Keratinocyte (primary cell): Measurements from ENCODE around the gene TRIM10. TPM values are rescaled to one million over a fixed set of nuclear protein-coding genes. Genes with fewer than 3 reads are reported as not detected.

Experiments used
- DNase-seq: peaks from one replicate; pipeline ENCODE4 v3.0.0-alpha.2; 2011; ENCODE audit warnings: low read depth, missing footprints, low spot score
- FAIRE-seq: peaks from 2 replicates; lab custom pipeline; 2011; peaks lifted over from hg19 to GRCh38; lab: Jason Lieb, UNC
- H2AFZ ChIP-seq: 2 replicates; pipeline ENCODE4 v1.6.0; 2012; ENCODE audit warnings: low read length, control low read depth, inconsistent platforms; ENCODE audit not compliant: control insufficient read depth
- H3K27ac ChIP-seq: 2 replicates; pipeline ENCODE4 v1.5.1; 2011; ENCODE audit warnings: low read length; ENCODE audit not compliant: control insufficient read depth, insufficient read depth
- H3K27me3 ChIP-seq: 3 replicates; pipeline ENCODE4 v1.6.0; 2011; ENCODE audit warnings: low read length; ENCODE audit not compliant: control insufficient read depth, insufficient read depth; ENCODE audit errors: extremely low read depth
- H3K36me3 ChIP-seq, 2 experiments: 2 replicates in 1 of 2; 3 replicates in 1 of 2; pipeline ENCODE4 v1.5.1; 2011; ENCODE audit warnings: low read length in 2 of 2, mild to moderate bottlenecking in 1 of 2; ENCODE audit not compliant: control insufficient read depth in 2 of 2, insufficient read depth in 2 of 2; ENCODE audit errors: extremely low read depth in 1 of 2
- H3K4me1 ChIP-seq: 3 replicates; pipeline ENCODE4 v1.5.1; 2011; ENCODE audit warnings: low read length; ENCODE audit not compliant: control insufficient read depth, insufficient read depth; ENCODE audit errors: extremely low read depth
- H3K4me2 ChIP-seq: 3 replicates; pipeline ENCODE4 v1.6.0; 2011; ENCODE audit warnings: low read depth, low read length; ENCODE audit not compliant: control insufficient read depth, insufficient read depth; ENCODE audit errors: extremely low read depth
- H3K4me3 ChIP-seq, 3 experiments: fragments of 200-600 bp in 1 of 3; sonication (generic) in 1 of 3; 2 replicates in 2 of 3; 3 replicates in 1 of 3; pipeline ENCODE4 v1.5.1; 2011 to 2016; ENCODE audit warnings: low read length in 3 of 3, mild to moderate bottlenecking in 3 of 3, control low read depth in 2 of 3, inconsistent platforms in 1 of 3, low read depth in 1 of 3, mixed read lengths in 1 of 3, mixed run types in 1 of 3, moderate library complexity in 1 of 3; ENCODE audit not compliant: control insufficient read depth in 2 of 3, insufficient read depth in 2 of 3; ENCODE audit errors: extremely low read depth in 1 of 3
- H3K79me2 ChIP-seq: 2 replicates; pipeline ENCODE4 v1.6.0; 2012; ENCODE audit warnings: low read length; ENCODE audit not compliant: control insufficient read depth, insufficient read depth
- H3K9ac ChIP-seq: 3 replicates; pipeline ENCODE4 v1.6.0; 2011; ENCODE audit warnings: low read length; ENCODE audit not compliant: control insufficient read depth, insufficient read depth; ENCODE audit errors: extremely low read depth
- H3K9me1 ChIP-seq: 3 replicates; pipeline ENCODE4 v1.6.0; 2011; ENCODE audit warnings: low read length; ENCODE audit not compliant: control insufficient read depth, insufficient read depth; ENCODE audit errors: extremely low read depth
- H3K9me3 ChIP-seq: 2 replicates; pipeline ENCODE4 v1.5.1; 2012; ENCODE audit warnings: low read depth, low read length; ENCODE audit not compliant: control insufficient read depth
- H4K20me1 ChIP-seq: 3 replicates; pipeline ENCODE4 v1.6.0; 2011; ENCODE audit warnings: low read length; ENCODE audit not compliant: control insufficient read depth, insufficient read depth; ENCODE audit errors: extremely low read depth
- EZH2 ChIP-seq: IDR thresholded peaks from one replicate; pipeline ENCODE4 v1.6.1; 2012; ENCODE audit warnings: inconsistent platforms, mild to moderate bottlenecking, low read length, moderate library complexity
- dilution Hi-C: fragments of 300-500 bp; cut with MboI; formaldehyde crosslinking; loops from one replicate; pipeline ENCODE4 v1.7.0; 2020; ENCODE audit warnings: low sequenced_read_pairs; ENCODE audit not compliant: extremely low pct_ligation_motif_present
- polyA plus RNA-seq, 5 experiments: library from polyadenylated mRNA; depleted of rRNA in 3 of 5; stranded (reverse) in 3 of 5; stranded (forward) in 1 of 5; unstranded in 1 of 5; fragments of >200 nt; gene quantifications; 1 replicate in 1 of 5; 2 replicates in 3 of 5; 3 replicates in 1 of 5; pipeline versions ENCODE4 v1.2.1 to v1.2.3, GENCODE V29; 2011 to 2012; ENCODE audit warnings: missing spikeins in 2 of 5, low read depth in 1 of 5, low replicate concordance in 1 of 5
- TF ChIP-seq, protein P1 (sequence below), 3 experiments: IDR thresholded peaks in 1 of 3; conservative IDR thresholded peaks in 1 of 3; optimal IDR thresholded peaks in 1 of 3; 2 replicates in 2 of 3; 3 replicates in 1 of 3; pipeline versions ENCODE3 to v1.5.1; 2011; ENCODE audit warnings: low read length in 3 of 3, mild to moderate bottlenecking in 3 of 3, moderate library complexity in 2 of 3, control low read depth in 1 of 3, inconsistent platforms in 1 of 3; ENCODE audit not compliant: insufficient read depth in 2 of 3; ENCODE audit errors: extremely low read depth in 1 of 3

Gene TRIM10
- polyA plus RNA-seq, 1 donor (not counting 4 experiments of a cell fraction or from before 2014, with no cell fraction given), result not detected

DNA sequence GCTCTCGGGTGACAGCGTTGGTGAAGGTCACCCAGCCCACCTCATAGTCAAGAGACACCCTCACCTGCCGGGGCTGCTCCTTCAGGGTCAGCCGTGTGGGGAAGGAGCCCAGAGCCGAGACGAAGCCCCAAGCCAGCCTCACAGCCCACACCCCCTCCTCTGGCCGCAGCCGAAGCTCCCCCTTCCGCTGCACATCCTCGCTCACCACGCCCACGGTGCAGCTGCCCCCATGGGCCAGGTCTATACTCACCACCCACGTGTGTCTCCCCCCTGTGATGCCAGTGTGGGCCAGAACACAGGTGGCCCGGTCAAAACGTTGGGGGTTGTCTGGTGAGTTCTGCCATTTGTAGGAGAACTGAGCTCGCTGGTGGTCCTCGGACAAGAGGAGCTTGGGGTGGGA is 7.0 kb downstream of the TRIM10 start:
- Histone ChIP-seq H3K9me1 (no peaks in the 10 kb centered on the region), H3K4me2 (no peak overlapping the region), H3K27me3 (peaks cover 9% of the 10 kb centered on the region), H3K36me3 (no peaks in the 10 kb centered on the region), H3K27ac (no peak overlapping the region), H2AFZ (no peak overlapping the region), H3K9me3 (no peaks in the 10 kb centered on the region), H4K20me1 (no peaks in the 10 kb centered on the region), H3K4me1 (peaks cover 26% of the 10 kb centered on the region), H3K4me3 (no peak overlapping the region), H3K9ac (no peak overlapping the region), H3K79me2 (no peaks in the 10 kb centered on the region)
- DNase-seq (no peak), FAIRE-seq (no peak)
- TF ChIP-seq, protein P1, sequence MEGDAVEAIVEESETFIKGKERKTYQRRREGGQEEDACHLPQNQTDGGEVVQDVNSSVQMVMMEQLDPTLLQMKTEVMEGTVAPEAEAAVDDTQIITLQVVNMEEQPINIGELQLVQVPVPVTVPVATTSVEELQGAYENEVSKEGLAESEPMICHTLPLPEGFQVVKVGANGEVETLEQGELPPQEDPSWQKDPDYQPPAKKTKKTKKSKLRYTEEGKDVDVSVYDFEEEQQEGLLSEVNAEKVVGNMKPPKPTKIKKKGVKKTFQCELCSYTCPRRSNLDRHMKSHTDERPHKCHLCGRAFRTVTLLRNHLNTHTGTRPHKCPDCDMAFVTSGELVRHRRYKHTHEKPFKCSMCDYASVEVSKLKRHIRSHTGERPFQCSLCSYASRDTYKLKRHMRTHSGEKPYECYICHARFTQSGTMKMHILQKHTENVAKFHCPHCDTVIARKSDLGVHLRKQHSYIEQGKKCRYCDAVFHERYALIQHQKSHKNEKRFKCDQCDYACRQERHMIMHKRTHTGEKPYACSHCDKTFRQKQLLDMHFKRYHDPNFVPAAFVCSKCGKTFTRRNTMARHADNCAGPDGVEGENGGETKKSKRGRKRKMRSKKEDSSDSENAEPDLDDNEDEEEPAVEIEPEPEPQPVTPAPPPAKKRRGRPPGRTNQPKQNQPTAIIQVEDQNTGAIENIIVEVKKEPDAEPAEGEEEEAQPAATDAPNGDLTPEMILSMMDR (optimal IDR thresholded peaks at IDR 0.05 in 1 of 3, IDR thresholded peaks at IDR 0.05 in 1 of 3, conservative IDR thresholded peaks at IDR 0.05 in 1 of 3; ENCODE audit: extremely low read depth in 1 of 3, insufficient read depth in 2 of 3, low read length in 3 of 3), result no peak
- TF ChIP-seq EZH2, result no peak
- dilution Hi-C loops, result no loop called here

DNA sequence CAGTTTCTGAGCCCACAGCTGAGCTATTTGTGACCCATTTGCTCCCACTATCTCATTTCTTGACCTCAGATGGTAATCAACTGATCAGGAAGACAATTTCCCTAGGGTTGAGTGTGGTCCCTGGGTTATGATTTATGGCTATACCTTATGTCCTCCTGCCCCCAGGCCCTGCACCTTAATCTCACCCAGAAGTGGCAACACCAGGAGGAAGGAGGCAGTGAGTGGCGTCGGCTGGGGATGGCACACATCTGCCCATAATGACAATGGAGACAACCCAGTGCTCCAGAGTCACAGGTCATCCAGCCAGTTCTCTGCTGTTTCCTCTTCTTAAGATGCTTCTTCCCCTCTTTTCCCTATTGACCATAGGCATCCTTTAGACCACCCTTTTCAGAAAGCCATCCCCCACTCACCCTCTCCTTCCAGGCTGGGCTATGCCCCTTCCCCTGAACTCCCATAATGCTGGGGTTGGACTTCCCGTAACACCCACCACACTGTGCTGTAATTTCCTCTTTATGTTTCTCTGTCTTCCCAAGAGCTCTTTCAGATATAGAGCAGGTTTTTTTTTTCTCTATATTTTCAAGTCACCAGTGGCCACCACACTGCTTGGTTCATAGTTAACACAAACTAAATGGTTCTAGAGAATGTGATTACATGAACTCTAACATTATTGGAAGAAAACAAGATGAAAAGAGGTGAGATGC is 8.0 kb downstream of the TRIM10 start:
- H2AFZ ChIP-seq, result no peak overlapping the region
- dilution Hi-C loops, result no loop called here
- H4K20me1 ChIP-seq, result no peaks in the 10 kb centered on the region
- FAIRE-seq, result no peak
- TF ChIP-seq, protein P1 (optimal IDR thresholded peaks at IDR 0.05 in 1 of 3, IDR thresholded peaks at IDR 0.05 in 1 of 3, conservative IDR thresholded peaks at IDR 0.05 in 1 of 3; ENCODE audit: extremely low read depth in 1 of 3, insufficient read depth in 2 of 3, low read length in 3 of 3), result no peak
- TF ChIP-seq EZH2, result no peak
- no peak overlapping the region for H3K27ac ChIP-seq
- no peaks in the 10 kb centered on the region for H3K9me1 ChIP-seq
- H3K4me1 ChIP-seq, result peaks cover 26% of the 10 kb centered on the region
- no peak overlapping the region for H3K9ac ChIP-seq
- H3K9me3 ChIP-seq, result no peaks in the 10 kb centered on the region
- no peaks in the 10 kb centered on the region for H3K79me2 ChIP-seq
- peaks cover 9% of the 10 kb centered on the region for H3K27me3 ChIP-seq
- H3K36me3 ChIP-seq, result no peaks in the 10 kb centered on the region
- DNase-seq, result no peak
- H3K4me3 ChIP-seq, result no peak overlapping the region
- H3K4me2 ChIP-seq, result no peak overlapping the region
